ENCODE measurements around the gene PDAP1. TPM values are rescaled to one million over a fixed set of nuclear protein-coding genes. Genes with fewer than 3 reads are reported as not detected.

Gene PDAP1
- polyA plus RNA-seq, 1 donor (not counting 4 experiments of a cell fraction or from before 2014, with no cell fraction given) = 99.1 TPM

- peaks cover 4% of the 10 kb centered on the region for H4K20me1 ChIP-seq (ENCODE audit: control insufficient read depth, extremely low read depth, insufficient read depth, low read length)
- FAIRE-seq = no peak
- no peaks in the 10 kb centered on the region for H3K9me1 ChIP-seq (ENCODE audit: control insufficient read depth, extremely low read depth, insufficient read depth, low read length)
- H3K27me3 ChIP-seq (ENCODE audit: control insufficient read depth, extremely low read depth, insufficient read depth, low read length) = no peaks in the 10 kb centered on the region
- H3K36me3 ChIP-seq (ENCODE audit: control insufficient read depth in 2 of 2, extremely low read depth in 1 of 2, insufficient read depth in 2 of 2, low read length in 2 of 2) = peaks cover 43 to 44% of the 10 kb centered on the region in 2 experiments
- H2AFZ ChIP-seq (ENCODE audit: control insufficient read depth, low read length) = no peak overlapping the region
- H3K4me1 ChIP-seq (ENCODE audit: control insufficient read depth, extremely low read depth, insufficient read depth, low read length) = no peaks in the 10 kb centered on the region
- H3K4me3 ChIP-seq (ENCODE audit: control insufficient read depth in 2 of 3, extremely low read depth in 1 of 3, insufficient read depth in 2 of 3, low read depth in 1 of 3, low read length in 3 of 3) = no peak overlapping the region
- TF ChIP-seq CTCF (optimal IDR thresholded peaks at IDR 0.05 in 1 of 3, IDR thresholded peaks at IDR 0.05 in 1 of 3, conservative IDR thresholded peaks at IDR 0.05 in 1 of 3; ENCODE audit: extremely low read depth in 1 of 3, insufficient read depth in 2 of 3, low read length in 3 of 3) = no peak
- no peak for TF ChIP-seq EZH2 (IDR thresholded peaks at IDR 0.05; ENCODE audit: low read length)
- dilution Hi-C loops (cut with MboI; ENCODE audit: extremely low pct_ligation_motif_present, low sequenced_read_pairs) = no loop called here
- H3K9ac ChIP-seq (ENCODE audit: control insufficient read depth, extremely low read depth, insufficient read depth, low read length) = no peak overlapping the region
- DNase-seq (ENCODE audit: low read depth, low spot score) = no peak
- H3K79me2 ChIP-seq (ENCODE audit: control insufficient read depth, insufficient read depth, low read length) = no peaks in the 10 kb centered on the region
- H3K4me2 ChIP-seq (ENCODE audit: control insufficient read depth, extremely low read depth, insufficient read depth, low read depth, low read length) = no peak overlapping the region
- no peaks in the 10 kb centered on the region for H3K9me3 ChIP-seq (ENCODE audit: control insufficient read depth, low read depth, low read length)
- no peak overlapping the region for H3K27ac ChIP-seq (ENCODE audit: control insufficient read depth, insufficient read depth, low read length)
Measured at GRCh38 chr7:99419323-99420021, 11.1 kb upstream of the PDAP1 start.

DNA sequence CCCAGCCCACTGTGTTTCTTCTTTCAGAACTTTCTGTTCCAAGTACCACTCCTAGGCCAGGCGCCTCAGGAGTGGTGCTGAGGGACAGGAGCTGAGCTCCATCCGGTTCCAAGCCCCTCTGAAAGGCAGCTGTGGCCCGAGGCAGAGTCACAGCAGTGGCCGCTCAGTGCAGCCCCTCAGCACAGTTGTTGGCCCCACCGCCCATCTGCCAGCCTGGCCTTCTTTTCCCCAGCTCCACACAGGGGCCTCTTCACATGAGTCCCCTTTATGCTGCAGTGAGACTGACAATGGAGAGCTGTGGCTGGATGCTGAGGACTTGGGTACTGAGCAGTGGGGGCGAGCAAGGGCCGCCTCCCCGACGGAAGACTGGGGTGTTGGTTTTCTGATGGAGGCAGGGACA lies 9.9 kb upstream of the PDAP1 start:
- DNase-seq (ENCODE audit: low read depth, low spot score) (no peak), FAIRE-seq (no peak)
- H3K9me3 ChIP-seq (ENCODE audit: control insufficient read depth, low read depth, low read length) = no peaks in the 10 kb centered on the region
- peaks cover 31 to 38% of the 10 kb centered on the region in 2 experiments for H3K36me3 ChIP-seq (ENCODE audit: control insufficient read depth in 2 of 2, extremely low read depth in 1 of 2, insufficient read depth in 2 of 2, low read length in 2 of 2)
- H3K4me2 ChIP-seq (ENCODE audit: control insufficient read depth, extremely low read depth, insufficient read depth, low read depth, low read length) = no peak overlapping the region
- TF ChIP-seq CTCF (optimal IDR thresholded peaks at IDR 0.05 in 1 of 3, IDR thresholded peaks at IDR 0.05 in 1 of 3, conservative IDR thresholded peaks at IDR 0.05 in 1 of 3; ENCODE audit: extremely low read depth in 1 of 3, insufficient read depth in 2 of 3, low read length in 3 of 3) (no peak), EZH2 (IDR thresholded peaks at IDR 0.05; ENCODE audit: low read length) (no peak)
- no peaks in the 10 kb centered on the region for H3K4me1 ChIP-seq (ENCODE audit: control insufficient read depth, extremely low read depth, insufficient read depth, low read length)
- dilution Hi-C loops (cut with MboI; ENCODE audit: extremely low pct_ligation_motif_present, low sequenced_read_pairs) = no loop called here
- H3K9me1 ChIP-seq (ENCODE audit: control insufficient read depth, extremely low read depth, insufficient read depth, low read length) = no peaks in the 10 kb centered on the region
- no peaks in the 10 kb centered on the region for H3K27me3 ChIP-seq (ENCODE audit: control insufficient read depth, extremely low read depth, insufficient read depth, low read length)
- no peak overlapping the region for H3K27ac ChIP-seq (ENCODE audit: control insufficient read depth, insufficient read depth, low read length)
- peaks cover 4% of the 10 kb centered on the region for H4K20me1 ChIP-seq (ENCODE audit: control insufficient read depth, extremely low read depth, insufficient read depth, low read length)
- H2AFZ ChIP-seq (ENCODE audit: control insufficient read depth, low read length) = no peak overlapping the region
- no peak overlapping the region for H3K9ac ChIP-seq (ENCODE audit: control insufficient read depth, extremely low read depth, insufficient read depth, low read length)
- H3K4me3 ChIP-seq (ENCODE audit: control insufficient read depth in 2 of 3, extremely low read depth in 1 of 3, insufficient read depth in 2 of 3, low read depth in 1 of 3, low read length in 3 of 3) = no peak overlapping the region
- H3K79me2 ChIP-seq (ENCODE audit: control insufficient read depth, insufficient read depth, low read length) = no peaks in the 10 kb centered on the region
